Prostate gland (tissue), 2 donors: Measurements from ENCODE around the gene SLC38A10. TPM values are rescaled to one million over a fixed set of nuclear protein-coding genes. Genes with fewer than 3 reads are reported as not detected.

Source experiments
- DNase-seq: peaks from one replicate; pipeline ENCODE4 v3.0.0-alpha.2; 2019; ENCODE audit warnings: low spot score
- H3K27ac ChIP-seq, 2 donors: fragments of 200-600 bp; sonication (generic); 2 replicates each; pipeline ENCODE4 v1.5.1; 2017 to 2019
- H3K27me3 ChIP-seq: fragments of 200-600 bp; sonication (generic); replicated peaks from 2 replicates; pipeline ENCODE4 v1.5.1; 2019; ENCODE audit not compliant: insufficient read depth
- H3K36me3 ChIP-seq, 2 donors: fragments of 200-600 bp; sonication (generic); 1 replicate in 1 of 2; 2 replicates in 1 of 2; pipeline versions ENCODE4 v1.5.1 to v1.8.1; 2017 to 2019
- H3K4me1 ChIP-seq: fragments of 200-600 bp; sonication (generic); replicated peaks from 2 replicates; pipeline ENCODE4 v1.5.1; 2019
- H3K4me3 ChIP-seq, 2 donors: fragments of 200-600 bp; sonication (generic); 2 replicates each; pipeline ENCODE4 v1.5.1; 2017 to 2019
- H3K9me3 ChIP-seq: fragments of 200-600 bp; sonication (generic); 2 replicates; pipeline ENCODE4 v1.5.1; 2017
- POLR2A ChIP-seq: fragments of 450-650 bp; IDR thresholded peaks from one replicate; pipeline ENCODE4 v1.6.1; 2016; ENCODE audit warnings: antibody characterized with exemption, mild to moderate bottlenecking
- POLR2AphosphoS5 ChIP-seq: sonication (generic); formaldehyde crosslinking; IDR thresholded peaks from one replicate; pipeline ENCODE4 v1.6.1; 2017; ENCODE audit warnings: antibody characterized with exemption
- WGBS: methylation state at CpG from one replicate; pipeline ENCODE4 v1.1.5; 2018; 5-methylcytosine and 5-hydroxymethylcytosine counted together
- intact Hi-C: fragments of 100-400 bp; cut with DNase I; formaldehyde crosslinking; loops from one replicate; pipeline ENCODE4 v1.14.2; 2022
- total RNA-seq, 2 donors: library from RNA; depleted of rRNA; stranded (reverse); fragments of >200 nt; gene quantifications; one replicate each; pipeline ENCODE4 v1.1.0, GENCODE V29; 2016
- TF ChIP-seq, protein P1 (sequence below), 4 experiments: fragments of 200-600 bp in 2 of 4; fragments of 450-650 bp in 2 of 4; sonication (generic) in 2 of 4; IDR thresholded peaks; 1 replicate in 3 of 4; 2 replicates in 1 of 4; pipeline ENCODE4 v1.5.1; 2016 to 2019; ENCODE audit warnings: antibody characterized with exemption in 4 of 4, mild to moderate bottlenecking in 2 of 4, moderate library complexity in 2 of 4

The SLC38A10 gene
- total RNA-seq, 2 donors from 2014 or later = 104 to 167 TPM

- TF ChIP-seq, protein P1, sequence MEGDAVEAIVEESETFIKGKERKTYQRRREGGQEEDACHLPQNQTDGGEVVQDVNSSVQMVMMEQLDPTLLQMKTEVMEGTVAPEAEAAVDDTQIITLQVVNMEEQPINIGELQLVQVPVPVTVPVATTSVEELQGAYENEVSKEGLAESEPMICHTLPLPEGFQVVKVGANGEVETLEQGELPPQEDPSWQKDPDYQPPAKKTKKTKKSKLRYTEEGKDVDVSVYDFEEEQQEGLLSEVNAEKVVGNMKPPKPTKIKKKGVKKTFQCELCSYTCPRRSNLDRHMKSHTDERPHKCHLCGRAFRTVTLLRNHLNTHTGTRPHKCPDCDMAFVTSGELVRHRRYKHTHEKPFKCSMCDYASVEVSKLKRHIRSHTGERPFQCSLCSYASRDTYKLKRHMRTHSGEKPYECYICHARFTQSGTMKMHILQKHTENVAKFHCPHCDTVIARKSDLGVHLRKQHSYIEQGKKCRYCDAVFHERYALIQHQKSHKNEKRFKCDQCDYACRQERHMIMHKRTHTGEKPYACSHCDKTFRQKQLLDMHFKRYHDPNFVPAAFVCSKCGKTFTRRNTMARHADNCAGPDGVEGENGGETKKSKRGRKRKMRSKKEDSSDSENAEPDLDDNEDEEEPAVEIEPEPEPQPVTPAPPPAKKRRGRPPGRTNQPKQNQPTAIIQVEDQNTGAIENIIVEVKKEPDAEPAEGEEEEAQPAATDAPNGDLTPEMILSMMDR (IDR thresholded peaks at IDR 0.05) = no peak
- TF ChIP-seq POLR2A (no peak), POLR2AphosphoS5 (no peak)
- Histone ChIP-seq H3K27ac (no peak overlapping the region), H3K36me3 (peaks cover 0 to 3% of the 10 kb centered on the region in 2 donors), H3K9me3 (no peaks in the 10 kb centered on the region), H3K27me3 (no peaks in the 10 kb centered on the region), H3K4me1 (peaks cover 7% of the 10 kb centered on the region), H3K4me3 (no peak overlapping the region)
- WGBS = 73% methylated on average over 25 of the region's 25 CpGs
- intact Hi-C loops = loop anchor here (5.0 kb wide), 2 partner anchors 41 to 351 kb away; no protein-coding TSS in a partner anchor
- DNase-seq = no peak
Observed at GRCh38 chr17:81251094-81251708, 43.9 kb downstream of the SLC38A10 start.

GRCh38 chr17:81250286-81251093 is 44.6 kb downstream of the SLC38A10 start:
- Histone ChIP-seq H3K27me3 (no peaks in the 10 kb centered on the region), H3K4me1 (peaks cover 4% of the 10 kb centered on the region), H3K9me3 (no peaks in the 10 kb centered on the region), H3K36me3 (peaks cover 0 to 3% of the 10 kb centered on the region in 2 donors), H3K4me3 (no peak overlapping the region), H3K27ac (no peak overlapping the region)
- DNase-seq = no peak
- no peak for TF ChIP-seq POLR2AphosphoS5
- TF ChIP-seq POLR2A = no peak
- TF ChIP-seq, protein P1 (IDR thresholded peaks at IDR 0.05) = no peak
- intact Hi-C loops = loop anchor here (5.0 kb wide), 2 partner anchors 42 to 352 kb away; no protein-coding TSS in a partner anchor
- 92% methylated on average over 28 of the region's 31 CpGs for WGBS

- H3K36me3 ChIP-seq = peaks cover 0 to 3% of the 10 kb centered on the region in 2 donors
- no peak overlapping the region for H3K4me3 ChIP-seq
- WGBS = 96% methylated on average over 15 of the region's 15 CpGs
- no peak for DNase-seq
- H3K4me1 ChIP-seq = no peaks in the 10 kb centered on the region
- no peak overlapping the region for H3K27ac ChIP-seq
- H3K27me3 ChIP-seq = no peaks in the 10 kb centered on the region
- intact Hi-C loops = loop anchor here (5.0 to 10.0 kb wide), 3 partner anchors 43 to 353 kb away; partner anchors contain the start of gene CHMP6
- H3K9me3 ChIP-seq = no peaks in the 10 kb centered on the region
- no peak for TF ChIP-seq POLR2AphosphoS5
- TF ChIP-seq, protein P1 (IDR thresholded peaks at IDR 0.05) = no peak
- TF ChIP-seq POLR2A = no peak
Observed at GRCh38 chr17:81249223-81250040, 45.7 kb downstream of the SLC38A10 start.

- no peak for DNase-seq
- Histone ChIP-seq H3K4me3 (no peak overlapping the region), H3K27ac (no peak overlapping the region), H3K27me3 (no peaks in the 10 kb centered on the region), H3K9me3 (no peaks in the 10 kb centered on the region), H3K36me3 (peaks cover 0 to 3% of the 10 kb centered on the region in 2 donors), H3K4me1 (no peaks in the 10 kb centered on the region)
- 72% methylated on average over 10 of the region's 16 CpGs for WGBS
- intact Hi-C loops = loop anchor here (10.0 kb wide), 1 partner anchor 254 kb away; the partner anchor contains the start of gene CHMP6
- TF ChIP-seq, protein P1 (IDR thresholded peaks at IDR 0.05) = no peak
- TF ChIP-seq POLR2A (no peak), POLR2AphosphoS5 (no peak)
Observed at GRCh38 chr17:81248649-81249048, 46.5 kb downstream of the SLC38A10 start.
